NCI-H1436 treated with DMSO at 0.1 percent for 48 hours (cell line): ENCODE measurements around the gene RAPGEF5.

Experiments
- DNase-seq: peaks from one replicate; lab custom pipeline; 2025; lab: John Stamatoyannopoulos, UW

Gene RAPGEF5

DNA sequence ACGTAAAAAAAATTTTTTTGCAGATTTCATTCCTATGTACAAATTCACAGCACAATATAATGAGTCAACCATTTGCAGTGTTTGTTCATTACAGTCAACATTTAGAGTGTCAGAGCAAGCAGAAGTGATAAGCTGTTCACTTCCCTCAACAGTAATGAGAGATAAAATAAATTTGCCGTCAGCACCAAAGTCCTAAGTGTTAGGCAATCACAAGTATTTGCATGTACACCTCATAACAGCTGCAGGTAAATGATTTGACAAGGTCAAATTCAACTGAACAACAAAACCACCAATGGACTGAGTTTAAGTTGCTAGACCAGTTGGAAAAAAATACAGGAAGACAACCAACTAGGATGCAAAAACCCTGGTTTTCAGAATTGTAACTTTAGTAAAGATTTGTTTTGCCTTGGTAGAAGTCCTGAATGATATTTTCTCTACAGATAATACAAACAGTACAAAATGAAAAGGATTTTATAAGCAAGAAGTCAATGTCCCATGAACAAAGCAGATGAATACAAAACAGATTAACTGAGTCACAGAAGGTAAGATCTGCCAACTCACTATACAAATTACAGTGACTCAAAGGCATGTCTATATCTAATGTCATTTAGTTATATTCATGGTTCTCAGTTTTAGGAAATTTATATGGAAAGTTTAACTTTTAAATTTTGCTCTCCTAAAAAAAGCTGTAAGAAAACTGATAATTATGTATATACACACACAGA is 10.4 kb downstream of the RAPGEF5 start:
- DNase-seq = peak; percentile 36

DNA sequence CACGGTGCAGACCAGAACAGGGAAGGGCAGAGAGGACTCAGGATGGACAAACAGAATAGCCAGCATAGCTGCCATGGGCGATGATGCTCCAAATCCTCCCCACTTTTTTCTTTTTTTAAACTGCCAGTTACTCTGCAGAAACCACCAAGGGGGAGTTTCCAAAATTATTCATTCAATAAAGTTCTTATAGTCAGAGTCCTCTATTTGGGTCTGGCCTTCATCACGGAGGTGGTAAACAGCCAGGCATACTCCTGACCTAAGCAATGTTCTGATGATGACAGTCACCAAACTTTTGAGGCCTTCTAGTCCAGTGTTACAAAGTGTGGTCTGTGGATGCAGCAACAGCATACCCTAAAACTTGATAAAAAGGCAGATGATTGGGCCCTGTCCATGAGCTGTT is 12.3 kb downstream of the RAPGEF5 start:
- DNase-seq = no peak

DNA sequence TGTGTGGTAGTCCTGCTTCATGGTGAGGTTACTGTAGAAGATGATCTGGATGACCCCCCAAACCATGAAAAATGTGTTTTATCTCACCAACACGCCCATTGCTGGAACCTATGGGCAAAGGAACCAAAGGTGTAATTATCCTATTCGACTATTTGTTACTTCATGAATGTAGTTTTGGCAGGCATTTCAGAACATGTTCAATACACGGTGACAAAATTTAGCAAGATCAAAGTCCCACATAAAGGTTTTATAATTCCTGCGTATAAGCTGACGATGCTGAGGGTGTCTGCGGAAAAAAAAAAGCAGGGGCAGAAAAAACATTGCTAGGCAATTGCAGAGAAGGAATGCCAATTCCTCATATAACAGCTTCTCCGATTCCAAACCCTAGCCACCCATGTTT is 13.3 kb downstream of the RAPGEF5 start:
- no peak for DNase-seq

DNA sequence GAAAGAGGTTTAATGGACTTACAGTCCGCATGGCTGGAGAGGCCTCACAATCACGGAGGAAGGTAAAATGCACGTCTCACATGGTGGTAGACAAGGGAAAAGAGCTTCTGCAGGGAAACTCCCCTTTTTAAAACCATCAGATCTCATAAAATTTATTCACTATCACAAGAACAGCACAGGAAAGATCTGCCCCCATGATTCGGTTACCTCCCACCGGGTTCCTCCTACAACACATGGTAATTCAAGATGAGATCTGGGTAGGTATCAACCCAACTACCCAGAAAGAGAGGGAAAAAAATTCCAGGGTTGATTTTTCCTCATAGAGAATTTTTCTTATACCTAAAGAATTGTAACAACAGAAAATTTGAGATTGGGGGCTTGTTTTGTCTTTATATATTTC is 13.9 kb downstream of the RAPGEF5 start:
- no peak for DNase-seq

DNA sequence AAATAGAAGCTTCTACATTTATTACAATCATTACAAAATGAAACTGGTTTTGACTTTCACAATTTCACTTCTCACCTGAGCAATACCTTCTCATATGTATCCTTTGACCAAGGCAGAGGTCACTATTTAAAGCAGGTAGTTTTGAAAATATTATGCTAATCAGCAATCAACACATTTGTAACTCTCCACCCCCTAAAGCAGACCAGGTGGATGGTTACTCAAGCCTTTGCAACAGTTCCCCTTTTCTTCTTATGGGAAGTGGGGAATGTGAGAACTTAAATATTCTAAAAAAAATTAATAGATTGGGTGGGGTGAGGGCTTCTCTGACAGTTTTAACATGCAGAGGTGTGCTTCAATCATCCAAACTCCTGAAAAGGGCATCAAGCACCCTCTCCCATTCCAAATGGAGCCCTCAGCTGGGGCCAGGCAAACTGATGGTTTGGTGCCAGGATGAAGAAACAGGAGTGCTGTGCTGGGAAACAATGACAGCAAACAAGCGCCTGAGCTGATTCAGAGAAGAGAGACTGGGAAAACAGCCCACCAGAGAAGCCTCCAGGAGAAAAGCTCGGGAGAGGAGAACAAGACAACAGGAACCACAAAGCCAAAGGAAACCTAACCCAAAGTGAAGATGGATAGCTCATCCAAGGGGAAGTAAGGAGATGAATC is 17.1 kb downstream of the RAPGEF5 start:
- no peak for DNase-seq

DNA sequence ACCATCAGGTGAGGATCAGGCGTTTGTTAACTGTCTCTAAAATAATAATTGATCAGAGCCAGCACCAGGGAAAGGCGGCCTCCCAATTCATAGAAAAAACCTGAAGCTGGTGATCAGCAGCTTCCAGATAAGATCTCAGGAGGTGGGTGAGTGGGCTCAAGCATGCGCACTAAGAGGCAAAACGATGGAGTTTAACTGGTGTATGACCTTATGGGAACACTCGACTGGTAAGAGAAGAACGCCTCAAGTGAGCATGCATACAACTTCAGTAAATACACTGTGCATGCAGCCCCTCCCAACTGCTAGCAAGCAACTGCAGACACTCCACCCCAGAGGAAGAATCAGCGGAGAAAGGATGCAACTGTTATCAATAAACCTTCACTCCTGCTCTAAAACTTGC is 18.1 kb downstream of the RAPGEF5 start:
- DNase-seq = no peak

DNA sequence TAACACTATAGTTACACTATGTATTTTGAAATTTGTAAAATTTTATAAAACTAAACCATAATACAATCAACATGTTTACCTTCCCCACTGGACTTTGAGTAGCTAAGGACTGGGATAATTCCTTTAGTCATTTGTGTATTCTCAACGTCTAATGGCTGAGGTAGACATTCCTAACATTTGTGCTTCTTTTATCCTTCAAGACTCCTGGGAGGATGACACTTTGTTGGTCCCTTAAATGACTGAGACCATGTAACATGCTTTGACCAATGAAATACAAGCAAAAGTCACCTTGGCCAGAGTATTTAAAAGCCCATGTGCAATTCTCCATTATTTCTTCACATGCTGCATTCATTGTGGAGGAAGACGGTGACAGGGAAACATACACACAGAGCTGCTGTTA is 18.5 kb downstream of the RAPGEF5 start:
- no peak for DNase-seq

DNA sequence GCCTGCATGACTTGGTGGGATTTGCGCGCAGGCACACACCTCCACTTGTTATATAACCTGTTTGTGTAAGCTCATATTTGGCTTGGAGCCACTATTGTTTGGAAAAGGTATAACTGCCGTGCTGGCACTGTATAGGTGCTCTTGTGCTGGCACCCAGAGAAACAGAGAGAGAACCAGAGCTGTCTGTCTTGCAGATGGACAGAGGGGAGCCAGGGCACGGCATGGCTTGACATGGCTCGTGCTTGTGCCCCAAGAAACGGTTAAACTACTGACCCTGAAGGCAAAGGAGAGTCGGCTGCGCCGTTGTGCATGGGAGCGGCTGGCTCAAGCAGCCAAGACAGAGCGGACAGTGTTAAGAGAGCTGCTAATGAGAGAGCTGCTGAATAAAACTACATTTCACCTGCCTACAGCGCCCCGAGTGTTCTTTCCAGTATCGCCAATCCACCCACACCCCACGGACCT is 23.2 kb downstream of the RAPGEF5 start:
- DNase-seq = no peak

DNA sequence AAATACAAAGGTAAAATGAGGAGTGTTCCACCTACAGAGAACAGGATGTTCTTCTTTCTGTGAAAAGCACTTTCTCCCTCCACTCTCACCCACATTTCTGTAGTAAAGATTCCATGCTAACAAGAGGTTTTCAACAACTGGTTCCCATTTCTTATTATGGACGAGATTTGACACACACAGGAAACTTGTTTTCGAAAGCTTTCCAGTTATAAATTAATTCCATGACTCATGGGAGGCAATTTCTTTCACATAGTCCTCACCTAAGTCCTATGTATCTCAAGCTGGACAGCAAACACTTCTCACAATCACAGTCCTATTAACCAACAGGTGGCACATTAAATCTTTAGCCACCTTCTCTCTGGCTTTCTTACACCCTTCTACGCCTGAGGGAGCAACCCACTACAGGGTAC is 24.5 kb downstream of the RAPGEF5 start:
- DNase-seq = no peak

DNA sequence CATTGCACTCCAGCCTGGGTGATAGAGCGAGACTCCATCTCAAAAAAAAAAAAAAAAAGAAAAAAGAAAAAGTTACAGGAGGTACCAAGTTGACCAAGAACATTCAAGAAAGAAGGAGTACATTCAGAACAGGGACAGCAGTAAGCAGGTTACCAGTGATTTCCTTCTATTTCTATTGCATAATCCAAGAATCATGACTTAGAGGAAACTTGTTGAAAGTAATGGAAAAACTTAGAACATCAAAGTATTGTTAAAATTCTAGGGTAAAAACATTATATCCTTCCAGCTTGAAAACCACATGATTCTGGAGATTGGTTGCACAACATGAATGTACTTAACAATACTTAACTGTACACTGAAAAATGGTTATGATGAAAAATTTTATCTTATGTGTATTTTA is 25.2 kb downstream of the RAPGEF5 start:
- DNase-seq = no peak

DNA sequence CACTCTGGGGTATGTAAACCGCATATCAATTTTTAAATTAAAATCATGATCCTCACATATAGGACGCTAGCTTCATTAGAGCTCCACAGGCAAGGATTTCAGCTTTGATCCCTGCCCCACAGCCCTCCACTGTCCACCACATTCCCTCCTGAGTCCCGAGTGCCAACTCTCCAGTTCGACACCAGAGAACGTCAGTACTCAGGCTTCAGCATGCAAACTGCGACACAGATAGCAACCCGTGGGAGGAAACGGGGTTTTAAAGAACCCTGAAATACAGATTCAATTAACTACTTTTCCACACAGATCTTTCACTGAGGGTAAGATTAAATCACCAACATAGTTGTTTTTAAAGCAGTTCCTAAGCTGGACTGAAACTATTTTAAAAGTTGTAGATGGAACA is 26.1 kb downstream of the RAPGEF5 start:
- DNase-seq = no peak

DNA sequence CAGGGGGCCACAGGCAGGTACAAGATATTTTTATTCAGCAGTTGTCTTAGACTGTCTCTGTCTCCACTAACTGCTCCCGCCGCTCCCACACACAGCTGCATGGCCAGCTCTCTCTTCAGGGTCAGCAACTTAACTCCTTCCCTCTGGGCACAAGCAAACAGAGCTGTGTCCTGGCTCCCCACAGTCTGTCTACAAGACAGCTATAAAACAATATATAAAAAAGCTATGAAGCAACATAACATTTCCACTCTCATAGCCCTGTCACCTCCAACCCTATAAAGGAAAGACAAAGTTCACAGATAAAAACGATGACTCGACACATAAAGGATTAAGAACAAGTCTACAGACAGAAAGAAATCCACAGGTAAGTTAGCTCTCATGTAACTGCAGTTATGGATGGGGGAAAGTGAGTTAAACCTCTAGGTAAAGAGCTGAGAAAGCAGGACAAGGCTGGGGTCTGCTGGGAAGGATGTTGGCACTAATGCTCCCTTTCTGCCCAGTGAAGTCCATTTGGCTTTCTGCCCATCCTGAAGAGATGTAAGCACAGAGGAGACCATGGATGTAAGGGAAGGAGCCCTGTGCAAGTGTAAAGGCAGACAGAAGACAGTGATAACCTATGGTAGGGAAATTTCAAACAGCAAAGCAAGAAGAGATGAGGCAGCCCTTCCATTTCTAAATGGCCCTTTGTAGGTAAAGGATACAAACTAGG is 27.0 kb downstream of the RAPGEF5 start:
- no peak for DNase-seq

DNA sequence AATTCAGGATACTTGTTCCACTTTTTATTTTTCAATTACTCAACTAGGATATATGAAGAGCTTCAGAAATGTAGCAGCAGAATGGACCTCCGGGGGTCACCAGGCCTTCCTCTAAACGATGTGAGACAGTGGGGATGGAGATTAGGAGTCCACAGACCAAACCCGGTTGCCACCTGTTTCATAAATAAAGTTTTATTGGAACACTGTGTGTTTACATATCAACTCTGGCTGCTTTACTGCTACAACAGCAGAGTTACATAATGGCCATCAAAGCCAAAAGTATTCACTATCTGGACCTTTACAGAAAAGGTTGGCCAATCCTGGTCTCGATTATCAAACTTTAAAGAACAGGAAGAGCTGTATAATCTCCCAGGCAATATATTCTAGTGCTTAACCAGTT is 30.8 kb downstream of the RAPGEF5 start:
- no peak for DNase-seq

DNA sequence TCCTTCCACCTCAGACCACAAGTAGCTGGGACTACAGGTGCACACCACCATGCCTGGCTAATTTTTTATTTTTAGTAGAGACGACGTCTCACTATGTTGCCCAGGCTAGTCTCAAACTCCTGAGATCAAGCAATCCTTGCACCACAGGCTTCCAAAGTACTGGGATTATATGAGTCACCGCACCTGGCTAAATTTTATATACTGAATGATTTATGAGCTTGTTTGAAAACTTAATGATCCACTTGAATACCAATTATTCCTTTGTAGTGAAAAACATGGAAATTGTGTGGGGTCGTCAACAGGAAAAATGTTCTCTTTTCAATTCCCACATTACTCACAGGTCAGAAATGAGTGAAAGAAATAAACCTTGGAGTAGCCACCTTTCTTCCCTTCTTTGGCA is 31.3 kb downstream of the RAPGEF5 start:
- DNase-seq = no peak

DNA sequence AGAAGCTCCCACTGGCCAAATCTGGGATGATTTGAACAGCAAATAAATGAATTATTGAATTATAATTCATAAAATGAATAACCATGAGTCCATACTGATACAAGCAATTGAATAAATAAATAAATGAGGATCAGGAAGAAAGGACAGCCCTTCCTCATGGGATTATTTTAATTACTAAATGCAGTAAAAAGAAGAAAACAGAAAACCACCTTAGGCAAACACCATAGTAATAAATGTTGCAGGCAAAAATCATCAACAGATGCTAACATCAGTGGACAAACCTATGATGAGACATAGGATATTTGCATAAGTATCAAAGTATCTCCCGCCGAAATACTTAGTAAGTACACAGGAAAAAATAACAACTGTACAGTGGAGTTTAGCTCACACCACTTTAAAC is 33.2 kb downstream of the RAPGEF5 start:
- DNase-seq = no peak

DNA sequence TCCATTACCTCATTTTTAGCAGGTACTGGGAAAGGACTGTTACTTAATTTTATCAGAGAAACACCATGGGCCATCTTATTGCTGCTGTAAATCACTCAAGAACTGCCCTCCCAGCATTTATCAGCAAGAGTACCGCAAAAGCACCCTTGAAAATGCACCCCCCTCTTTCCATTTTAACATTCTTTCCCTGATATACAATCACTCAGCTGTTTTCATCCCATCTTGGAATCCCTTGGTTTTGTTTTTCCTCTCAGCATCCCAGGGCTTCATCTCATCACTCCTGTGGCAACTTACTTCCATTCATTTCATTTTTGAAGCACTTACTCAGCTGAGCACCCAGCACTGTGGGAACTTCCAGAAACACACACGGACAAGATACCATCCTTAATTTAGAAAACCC is 36.5 kb downstream of the RAPGEF5 start:
- DNase-seq = no peak

DNA sequence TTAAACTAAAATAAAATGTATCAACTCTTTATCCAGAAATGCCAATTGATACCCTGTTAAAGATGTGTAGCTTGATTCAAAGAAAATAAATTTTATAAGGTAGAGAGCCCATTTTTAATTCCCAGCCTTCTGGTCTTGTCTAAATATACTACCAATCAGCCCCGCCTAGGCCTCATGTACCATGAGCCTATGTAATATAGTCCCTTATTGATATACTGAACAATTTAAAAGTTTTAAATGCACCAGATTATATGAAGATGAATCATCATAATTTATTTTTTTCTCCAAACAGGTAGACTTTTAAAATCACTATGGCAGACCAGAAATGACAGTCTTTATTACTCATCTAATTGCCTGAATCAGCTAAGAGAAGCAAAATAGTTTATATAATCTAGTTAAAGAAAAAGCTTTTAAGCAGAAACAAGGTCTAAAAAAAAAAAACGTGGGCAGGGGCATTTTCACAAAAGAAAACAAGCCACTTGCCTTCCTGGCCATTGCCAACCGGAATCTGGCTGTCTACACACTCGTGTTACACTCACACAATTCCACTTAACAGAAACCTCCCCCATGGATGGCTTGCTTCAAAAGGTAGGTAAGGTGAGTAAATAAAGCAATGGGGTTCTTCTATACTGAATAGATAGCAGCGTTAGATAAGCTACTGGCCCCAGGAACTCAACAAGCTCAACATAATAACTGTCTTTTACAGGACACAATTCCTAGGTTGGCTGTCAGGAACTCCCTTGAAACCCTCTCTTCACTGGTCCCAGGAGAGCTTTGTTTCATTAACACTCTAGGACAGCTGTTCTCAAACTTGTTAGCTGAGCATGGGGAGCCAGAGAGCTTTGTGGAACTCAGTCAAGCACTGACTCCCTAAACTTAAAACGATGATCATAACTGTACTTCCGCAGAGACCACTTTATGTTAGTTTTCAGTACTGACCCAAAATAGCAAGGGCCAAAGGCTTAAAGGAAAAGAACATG is 37.2 kb downstream of the RAPGEF5 start:
- peak; percentile 64 for DNase-seq

DNA sequence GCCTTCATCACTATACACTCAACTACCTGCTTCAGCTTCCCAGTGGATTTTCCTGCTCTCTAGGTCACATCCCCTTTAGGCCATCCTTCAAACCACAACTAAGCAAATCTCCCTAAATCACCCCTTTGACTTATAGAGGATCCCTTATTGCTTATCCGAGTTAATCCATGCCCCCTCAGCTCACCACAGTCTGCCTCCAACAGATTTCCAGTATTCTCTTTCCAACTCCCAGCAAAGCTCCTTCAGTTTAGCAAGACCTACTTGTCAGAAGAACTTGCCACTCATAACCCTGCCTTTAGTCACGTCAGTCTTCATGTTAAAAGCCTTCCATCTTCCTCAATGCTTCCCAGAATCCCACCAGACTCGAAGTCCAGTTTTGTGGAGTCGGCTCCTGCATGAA is 38.6 kb downstream of the RAPGEF5 start:
- no peak for DNase-seq

DNA sequence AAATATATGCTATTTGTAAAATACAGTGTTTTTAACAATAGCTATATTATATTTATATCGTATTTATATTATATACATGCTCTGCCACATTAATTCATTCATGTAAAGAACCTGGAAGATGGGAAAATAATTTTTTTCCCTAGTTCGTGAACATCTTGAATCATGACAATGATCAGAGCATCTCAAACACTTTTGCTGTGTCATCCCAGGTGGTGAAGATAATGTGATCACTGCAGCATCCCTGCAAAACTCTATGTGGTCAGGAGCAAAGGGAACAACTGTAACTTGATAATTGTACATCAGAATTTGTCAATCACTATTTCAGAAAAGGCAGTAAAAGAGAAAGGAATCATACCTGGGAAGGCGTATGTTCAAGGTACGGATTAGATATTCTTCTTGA is 39.3 kb downstream of the RAPGEF5 start:
- DNase-seq = no peak

DNA sequence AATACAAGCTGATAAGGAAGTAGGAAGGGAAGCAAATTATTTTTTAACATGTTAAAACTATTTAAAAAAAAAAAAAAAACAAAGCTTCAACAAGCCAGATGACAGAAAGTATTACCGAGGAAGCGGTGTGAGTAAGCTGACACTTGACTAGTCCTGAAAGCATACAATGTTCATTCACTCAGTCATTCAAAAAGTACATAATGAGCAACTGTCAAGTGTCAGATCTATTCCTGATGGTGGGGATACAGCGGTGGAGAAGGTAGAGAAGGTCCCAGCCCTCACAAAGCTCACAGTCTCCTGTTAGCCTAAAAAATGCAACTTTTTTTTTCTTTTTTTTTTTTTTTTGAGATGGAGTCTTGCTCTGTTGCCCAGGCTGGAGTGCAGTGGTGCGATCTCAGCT is 40.0 kb downstream of the RAPGEF5 start:
- no peak for DNase-seq

DNA sequence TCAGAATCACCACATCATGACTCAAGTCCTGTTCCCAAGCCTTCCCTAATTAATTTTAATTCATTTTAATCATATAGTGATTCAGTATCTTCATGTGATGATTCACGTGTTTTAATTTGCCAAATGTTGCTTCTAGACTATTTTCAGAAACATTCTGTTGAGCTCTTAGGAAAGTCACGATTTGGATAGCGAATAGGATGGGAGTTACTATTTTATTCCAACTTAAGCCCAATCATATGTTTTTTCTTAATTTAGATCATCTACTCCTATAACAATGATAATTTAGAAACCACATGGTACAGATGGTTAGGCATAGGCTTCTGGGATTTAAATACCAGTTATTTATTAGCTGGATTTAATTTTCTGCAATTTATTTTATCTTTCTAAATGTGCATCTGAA is 49.1 kb downstream of the RAPGEF5 start:
- DNase-seq = no peak

DNA sequence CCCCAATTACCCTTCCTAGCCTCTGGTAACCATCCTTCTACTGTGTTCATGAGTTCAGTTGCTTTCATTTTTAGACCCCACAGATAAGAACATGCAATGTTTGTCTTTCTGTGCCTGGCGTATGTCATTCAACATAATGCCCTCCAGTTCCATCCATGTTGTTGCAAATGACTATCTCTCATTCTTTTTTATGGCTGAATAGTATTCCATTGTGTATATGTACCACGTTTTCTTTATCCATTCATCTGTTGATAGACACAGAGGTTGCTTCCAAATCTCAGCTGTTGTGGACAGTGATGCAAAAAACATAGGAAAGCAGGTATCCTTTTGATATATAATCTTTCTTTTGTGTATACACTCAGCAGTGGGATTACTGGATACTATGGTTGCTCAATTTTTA is 51.2 kb downstream of the RAPGEF5 start:
- no peak for DNase-seq
